GM12878 (cell line): Measurements from ENCODE around the gene FXYD4. TPM values are rescaled to one million over a fixed set of nuclear protein-coding genes. Genes with fewer than 3 reads are reported as not detected.

Source experiments
- ATAC-seq: fragments of 200-7000 bp; cut with Tn5 transposase; 3 replicates; pipeline ENCODE4 v1.9.1; 2020; ENCODE audit warnings: mild to moderate bottlenecking, moderate library complexity
- BruUV-seq: library from RNA; stranded (reverse); fragments of 400-500 nt; replicated peaks from 2 replicates; lab custom pipeline; 2021; lab: Mats Ljungman, UMichigan
- CTCF ChIA-PET: fragments of 300-600 bp; sonication (Branson Sonifier 250); formaldehyde crosslinking; extraction: SDS; loops from one replicate; lab custom pipeline; 2021; ENCODE audit warnings: inconsistent platforms; lab: Yijun Ruan, JAX
- POLR2A ChIA-PET: fragments of 350-600 bp; formaldehyde crosslinking; extraction: SDS; loops from one replicate; lab custom pipeline; 2021; ENCODE audit warnings: inconsistent platforms; lab: Charles Lee
- RAD21 ChIA-PET: fragments of 300-600 bp; sonication (Branson Sonifier 250); formaldehyde crosslinking; loops from one replicate; lab custom pipeline; 2023; ENCODE audit warnings: antibody characterized with exemption; ENCODE audit not compliant: unreplicated experiment; lab: Charles Lee
- SMC1A ChIA-PET: fragments of 300-600 bp; sonication (Branson Sonifier 250); formaldehyde crosslinking; loops from one replicate; lab custom pipeline; 2023; ENCODE audit not compliant: unreplicated experiment, uncharacterized antibody; lab: Charles Lee
- DNase-seq: peaks from one replicate; pipeline ENCODE4 v3.0.0-alpha.2; 2011; ENCODE audit warnings: low read depth, low spot score
- FAIRE-seq: peaks from 3 replicates; lab custom pipeline; 2011; peaks lifted over from hg19 to GRCh38; lab: Jason Lieb, UNC
- H2AFZ ChIP-seq: 2 replicates; pipeline ENCODE4 v1.6.0; 2011; ENCODE audit warnings: low read depth, low read length, control low read depth; ENCODE audit not compliant: control insufficient read depth
- H3K27ac ChIP-seq: 2 replicates; pipeline ENCODE4 v1.5.1; 2011; ENCODE audit warnings: control low read depth; ENCODE audit not compliant: control insufficient read depth, insufficient read depth
- H3K27me3 ChIP-seq, 2 experiments: replicated peaks in 1 of 2; 2 replicates each; pipeline versions ENCODE4 v1.6.0 to v1.6.1; 2011; ENCODE audit warnings: low read length in 1 of 2; ENCODE audit not compliant: control insufficient read depth in 2 of 2, insufficient read depth in 2 of 2
- H3K36me3 ChIP-seq, 2 experiments: 2 replicates each; pipeline ENCODE4 v1.5.1; 2011; ENCODE audit warnings: low read length in 1 of 2; ENCODE audit not compliant: control insufficient read depth in 2 of 2, insufficient read depth in 2 of 2
- H3K4me1 ChIP-seq: 2 replicates; pipeline ENCODE4 v1.6.1; 2011; ENCODE audit warnings: mild to moderate bottlenecking, low read length, moderate library complexity, mixed read lengths; ENCODE audit not compliant: control insufficient read depth, insufficient read depth
- H3K4me2 ChIP-seq: 2 replicates; pipeline ENCODE4 v1.6.0; 2011; ENCODE audit warnings: control low read depth; ENCODE audit not compliant: control insufficient read depth, insufficient read depth
- H3K4me3 ChIP-seq: fragments of 200-600 bp; sonication (generic); 2 replicates; pipeline ENCODE4 v1.5.1; 2016
- H3K79me2 ChIP-seq: 2 replicates; pipeline ENCODE4 v1.6.0; 2011; ENCODE audit warnings: low read length; ENCODE audit not compliant: control insufficient read depth, insufficient read depth
- H3K9ac ChIP-seq: 2 replicates; pipeline ENCODE4 v1.8.0; 2011; ENCODE audit warnings: low read length, control low read depth, mixed read lengths; ENCODE audit not compliant: control insufficient read depth, insufficient read depth
- H3K9me3 ChIP-seq: replicated peaks from 3 replicates; pipeline ENCODE4 v1.5.1; 2011; ENCODE audit warnings: mild to moderate bottlenecking, low read length; ENCODE audit not compliant: control insufficient read depth, insufficient read depth
- H4K20me1 ChIP-seq: 2 replicates; pipeline ENCODE4 v1.6.0; 2011; ENCODE audit not compliant: control insufficient read depth, insufficient read depth
- CREB1 ChIP-seq: IDR thresholded peaks from 2 replicates; pipeline ENCODE4 v1.6.1; 2012; ENCODE audit warnings: low read depth, mild to moderate bottlenecking, inconsistent platforms
- CTCF ChIP-seq, 3 experiments: IDR thresholded peaks in 2 of 3; conservative IDR thresholded peaks in 1 of 3; 2 replicates each; pipeline ENCODE4 v1.5.1; 2011; ENCODE audit warnings: low read depth in 3 of 3, low read length in 3 of 3, mild to moderate bottlenecking in 3 of 3, control low read depth in 2 of 3, moderate library complexity in 2 of 3, inconsistent platforms in 1 of 3, mixed read lengths in 1 of 3; ENCODE audit not compliant: control insufficient read depth in 2 of 3, insufficient read depth in 1 of 3; ENCODE audit errors: extremely low read depth in 1 of 3
- IRF5 ChIP-seq: fragments of 450-650 bp; IDR thresholded peaks from 2 replicates; pipeline ENCODE4 v1.6.1; 2017; ENCODE audit warnings: borderline replicate concordance
- MTA2 ChIP-seq: fragments of 450-650 bp; IDR thresholded peaks from 2 replicates; pipeline ENCODE4 v1.6.1; 2016; ENCODE audit warnings: low read depth, mild to moderate bottlenecking, moderate library complexity
- NFIC ChIP-seq: IDR thresholded peaks from 2 replicates; pipeline ENCODE4 v1.6.1; 2012; ENCODE audit warnings: low read depth, mild to moderate bottlenecking, inconsistent platforms, low read length, moderate library complexity
- NFYB ChIP-seq: IDR thresholded peaks from 2 replicates; pipeline ENCODE4 v1.6.1; 2011; ENCODE audit warnings: low read depth, mild to moderate bottlenecking, low read length, improper control_type of control experiment, moderate library complexity; ENCODE audit not compliant: insufficient read depth
- NR2C2 ChIP-seq: IDR thresholded peaks from 2 replicates; pipeline ENCODE4 v1.6.1; 2011; ENCODE audit warnings: borderline replicate concordance, low read depth; ENCODE audit not compliant: control insufficient read depth, insufficient read length
- SMC3 ChIP-seq: IDR thresholded peaks from 2 replicates; pipeline ENCODE4 v1.6.1; 2011; ENCODE audit warnings: low read length, improper control_type of control experiment, borderline replicate concordance
- ZNF687 ChIP-seq: fragments of 450-650 bp; IDR thresholded peaks from 2 replicates; pipeline ENCODE4 v1.6.1; 2017; ENCODE audit warnings: mild to moderate bottlenecking, moderate library complexity
- WGBS: methylation state at CpG from one replicate; pipeline ENCODE4 v1.1.6; 2016; ENCODE audit warnings: low lambda C conversion rate; ENCODE audit not compliant: insufficient replicate concordance, insufficient coverage; ENCODE audit errors: missing lambda C conversion rate; 5-methylcytosine and 5-hydroxymethylcytosine counted together
- in situ Hi-C: fragments of 300-500 bp; cut with MboI; formaldehyde crosslinking; loops from 9 replicates; pipeline ENCODE4 v1.14.3; 2018; ENCODE audit warnings: mixed read lengths
- intact Hi-C: fragments of 100-400 bp; cut with micrococcal nuclease; formaldehyde crosslinking; loops from one replicate; pipeline ENCODE4 v1.14.2; 2022; ENCODE audit not compliant: unreplicated experiment
- polyA plus RNA-seq, 11 experiments: library from polyadenylated mRNA; depleted of rRNA in 4 of 11; unstranded in 6 of 11; stranded (reverse) in 5 of 11; fragments of >200 nt; fragmentation: Nextera tagmentation in 4 of 11; fragmentation: Illumina TruSeq in 1 of 11; extraction: Ambion mirVana in 4 of 11; extraction: Trizol in 1 of 11; gene quantifications; 1 replicate in 1 of 11; 2 replicates in 10 of 11; pipeline versions ENCODE4 v1.2.1 to v1.2.3, GENCODE V29; 2011 to 2016; ENCODE audit warnings: inconsistent platforms in 2 of 11, missing spikeins in 2 of 11, low read depth in 1 of 11
- total RNA-seq, 4 experiments: library from RNA; depleted of rRNA in 3 of 4; stranded (reverse); fragments of >200 nt in 3 of 4; fragmentation: Illumina TruSeq in 1 of 4; extraction: Trizol in 1 of 4; gene quantifications; 2 replicates each; pipeline versions ENCODE4 v1.2.1 to v1.2.3, GENCODE V29; 2013 to 2021

Gene FXYD4
- total and polyA plus RNA-seq, 10 of the 15 experiments (the other 5 are each of a cell fraction or from before 2014, with no cell fraction given): not detected

DNA sequence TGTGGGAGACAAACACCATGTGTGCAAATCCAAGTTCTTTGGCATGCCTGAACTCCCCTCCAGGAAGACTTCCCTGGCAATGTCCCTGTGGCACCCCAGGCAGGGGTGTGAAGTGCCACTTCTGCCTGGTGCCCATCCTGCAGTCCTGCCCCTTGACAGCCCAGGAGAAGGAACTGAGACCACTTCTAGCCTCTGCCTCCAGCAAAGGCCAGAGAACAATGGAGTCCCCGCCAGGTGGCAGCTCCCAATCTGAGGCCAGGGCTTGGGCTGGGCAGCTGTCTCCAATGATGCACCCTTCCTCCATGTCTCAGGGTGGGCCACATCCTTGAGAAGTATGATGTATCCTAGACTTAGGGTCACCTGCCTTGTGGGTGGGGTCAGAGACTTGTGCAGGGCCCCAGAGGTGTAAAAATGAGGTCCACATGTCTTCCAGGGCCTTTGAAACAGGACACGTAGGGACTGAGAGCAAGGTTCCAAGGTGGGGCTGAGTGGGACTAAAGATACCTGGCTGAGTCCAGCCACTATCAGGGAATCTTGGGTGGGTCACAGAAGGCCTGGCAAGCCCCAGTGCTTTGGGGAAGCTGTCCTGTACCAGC, 5.5 kb downstream of the FXYD4 start (continued):
- TF ChIP-seq ZNF687: no peak
- TF ChIP-seq NR2C2: no peak
- peak; percentile 34; the same call in 1 of the 2 replicates for TF ChIP-seq SMC3

DNA sequence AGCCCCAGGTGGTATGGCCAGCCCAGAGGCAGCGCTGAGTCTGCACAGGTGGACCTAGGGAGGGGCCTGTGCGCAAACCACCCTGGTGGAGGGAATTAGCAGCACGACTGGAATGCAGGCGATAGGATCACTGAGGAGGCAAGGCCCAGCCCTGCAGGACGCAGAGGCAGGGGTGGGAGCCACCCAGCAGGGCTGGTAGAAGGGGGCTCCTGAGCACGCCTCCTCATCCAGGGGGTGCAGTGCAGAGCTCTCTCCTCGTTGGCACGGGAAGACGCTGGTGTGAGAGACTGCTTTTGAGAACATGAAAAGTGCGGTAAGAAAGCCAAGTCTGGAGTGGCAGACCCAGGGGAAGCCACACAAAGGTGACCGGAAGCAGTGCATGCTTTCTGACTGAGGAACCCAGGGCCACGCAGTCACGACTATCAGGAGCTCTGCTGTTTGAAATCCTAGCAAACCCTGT, 6.0 kb downstream of the FXYD4 start:
- H3K9ac ChIP-seq: no peak overlapping the region
- SMC1A ChIA-PET: no interaction called here

More for the DNA sequence above, 6.0 kb downstream of the FXYD4 start:
- no peak for TF ChIP-seq CREB1
- no peak for TF ChIP-seq IRF5
- 0 out of 6 replicates have a peak, but pooled peaks of 1 of the 3 experiments have one; percentile 3 for TF ChIP-seq CTCF (IDR thresholded peaks at IDR 0.05 in 2 of 3, conservative IDR thresholded peaks at IDR 0.05 in 1 of 3; ENCODE audit: control insufficient read depth in 2 of 3, extremely low read depth in 1 of 3, insufficient read depth in 1 of 3, low read depth in 3 of 3, low read length in 3 of 3)
- TF ChIP-seq MTA2: no peak
- no peak for TF ChIP-seq NFIC
- TF ChIP-seq NFYB: no peak
- TF ChIP-seq, all 136 proteins: peak for 1
- ChIA-PET CTCF (interaction anchor here (1.0 kb wide), 1 partner anchor 83 kb away, joined by 3 read pairs; no protein-coding TSS in a partner anchor), POLR2A (no interaction called here), RAD21 (interaction anchor here (0.6 to 1.0 kb wide), 2 partner anchors 58 to 84 kb away, joined by 3 to 5 read pairs; no protein-coding TSS in a partner anchor)
- ATAC-seq (peak; percentile 22; the same call in 2 of the 3 replicates), FAIRE-seq (no peak), DNase-seq (no peak)
- Histone ChIP-seq H3K27me3 (no peaks in the 10 kb centered on the region; a peak in 1 of 4 replicates), H3K9me3 (no peaks in the 10 kb centered on the region), H4K20me1 (no peaks in the 10 kb centered on the region), H3K36me3 (no peaks in the 10 kb centered on the region), H3K4me1 (no peaks in the 10 kb centered on the region), H3K4me2 (no peak overlapping the region), H2AFZ (no peak overlapping the region), H3K27ac (no peak overlapping the region), H3K4me3 (no peak overlapping the region), H3K79me2 (no peaks in the 10 kb centered on the region)
- BruUV-seq: no TSS peak
- 41% methylated on average over 13 of the region's 13 CpGs for WGBS
- in situ Hi-C loops: loop anchor here (25.0 kb wide), 2 partner anchors 90 to 590 kb away; partner anchors contain the start of gene BMS1
- intact Hi-C loops: no loop called here
